Prostate gland (tissue), 2 donors: ENCODE data around the gene CRTAC1.

ENCODE experiments used
- CTCF ChIP-seq, 4 experiments: fragments of 200-600 bp in 2 of 4; fragments of 450-650 bp in 2 of 4; sonication (generic) in 2 of 4; IDR thresholded peaks; 1 replicate in 3 of 4; 2 replicates in 1 of 4; pipeline ENCODE4 v1.5.1; 2016 to 2019; ENCODE audit warnings: antibody characterized with exemption in 4 of 4, mild to moderate bottlenecking in 2 of 4, moderate library complexity in 2 of 4
- POLR2A ChIP-seq: fragments of 450-650 bp; IDR thresholded peaks from one replicate; pipeline ENCODE4 v1.6.1; 2016; ENCODE audit warnings: antibody characterized with exemption, mild to moderate bottlenecking
- POLR2AphosphoS5 ChIP-seq: sonication (generic); formaldehyde crosslinking; IDR thresholded peaks from one replicate; pipeline ENCODE4 v1.6.1; 2017; ENCODE audit warnings: antibody characterized with exemption

GRCh38 chr10:98030991-98031431 lies 590 bp upstream of the CRTAC1 start:
- TF ChIP-seq CTCF (IDR thresholded peaks at IDR 0.05) (no peak), POLR2AphosphoS5 (no peak), POLR2A (no peak)
